ENCODE measurements around the gene FAM89B. TPM values are rescaled to one million over a fixed set of nuclear protein-coding genes. Genes with fewer than 3 reads are reported as not detected.
A peak's percentile ranks its signal among the peaks of the same experiment; 100 is the strongest.

Gene FAM89B
- total RNA-seq, 1 donor from 2014 or later: 104 TPM

- no peak for DNase-seq (ENCODE audit: low spot score in 2 of 2)
- Histone ChIP-seq H3K27me3 (no peaks in the 10 kb centered on the region), H3K4me1 (peaks cover 16 to 18% of the 10 kb centered on the region in 2 donors), H3K36me3 (peaks cover 41 to 42% of the 10 kb centered on the region in 2 donors), H3K27ac (peak overlapping the region; percentile 83 to 95), H3K4me3 (peak overlapping the region; percentile 70 to 90), H3K9me3 (no peaks in the 10 kb centered on the region)
- intact Hi-C loops (cut with DNase I): loop anchor here (1.0 to 5.0 kb wide), 3 partner anchors 14 to 86 kb away; partner anchors contain the start of genes FAM89B and MAP3K11
- no peak for TF ChIP-seq CTCF (IDR thresholded peaks at IDR 0.05)
Measured at GRCh38 chr11:65525546-65526480, 46.5 kb upstream of the FAM89B start.

- intact Hi-C loops (cut with DNase I): loop anchor here (5.0 kb wide), 1 partner anchor 86 kb away; the partner anchor contains the start of gene MAP3K11
- H3K36me3 ChIP-seq: peaks cover 50 to 51% of the 10 kb centered on the region in 2 donors
- peaks cover 16 to 18% of the 10 kb centered on the region in 2 donors for H3K4me1 ChIP-seq
- TF ChIP-seq CTCF (IDR thresholded peaks at IDR 0.05): no peak
- H3K27ac ChIP-seq: peak overlapping the region in 1 of 2 donors; percentile 21
- no peak for DNase-seq (ENCODE audit: low spot score in 2 of 2)
- no peaks in the 10 kb centered on the region for H3K27me3 ChIP-seq
- no peaks in the 10 kb centered on the region for H3K9me3 ChIP-seq
- peak overlapping the region in 1 of 2 donors; percentile 90 for H3K4me3 ChIP-seq
Measured at GRCh38 chr11:65526744-65527143, 45.6 kb upstream of the FAM89B start.

DNA sequence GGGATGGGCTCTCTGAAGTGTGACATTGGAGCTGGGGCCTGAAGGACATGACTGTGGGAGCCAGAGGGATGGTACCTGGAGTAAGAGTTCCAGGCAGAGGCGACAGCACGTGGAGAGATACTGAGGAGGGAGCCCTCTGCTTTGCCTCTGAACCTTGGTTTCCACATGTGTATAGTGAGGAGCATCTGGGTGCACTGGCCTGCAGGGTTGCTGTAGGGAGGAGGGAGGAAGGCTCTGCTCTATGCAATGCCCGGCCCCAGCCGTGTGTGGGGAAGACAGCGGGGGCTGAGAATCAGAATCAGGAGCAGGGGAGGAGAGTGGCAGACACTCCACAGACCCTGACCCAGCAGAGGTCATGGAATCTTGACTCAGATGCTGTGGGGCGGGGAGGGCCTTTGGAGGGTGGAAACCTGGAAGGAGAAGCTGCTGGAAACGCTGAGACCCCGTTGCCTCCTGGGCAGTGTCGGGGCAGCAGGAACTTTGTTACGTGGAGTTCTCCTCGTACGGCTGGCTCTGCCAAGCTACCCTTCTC, 43.5 kb upstream of the FAM89B start:
- TF ChIP-seq CTCF (IDR thresholded peaks at IDR 0.05): no peak
- no peak for DNase-seq (ENCODE audit: low spot score in 2 of 2)
- H3K9me3 ChIP-seq: no peaks in the 10 kb centered on the region
- no peak overlapping the region for H3K27ac ChIP-seq
- intact Hi-C loops (cut with DNase I): loop anchor here (5.0 kb wide), 1 partner anchor 83 kb away; the partner anchor contains the start of gene MAP3K11
- peaks cover 67 to 70% of the 10 kb centered on the region in 2 donors for H3K36me3 ChIP-seq
- H3K27me3 ChIP-seq: no peaks in the 10 kb centered on the region
- peaks cover 16 to 18% of the 10 kb centered on the region in 2 donors for H3K4me1 ChIP-seq
- no peak overlapping the region for H3K4me3 ChIP-seq

DNA sequence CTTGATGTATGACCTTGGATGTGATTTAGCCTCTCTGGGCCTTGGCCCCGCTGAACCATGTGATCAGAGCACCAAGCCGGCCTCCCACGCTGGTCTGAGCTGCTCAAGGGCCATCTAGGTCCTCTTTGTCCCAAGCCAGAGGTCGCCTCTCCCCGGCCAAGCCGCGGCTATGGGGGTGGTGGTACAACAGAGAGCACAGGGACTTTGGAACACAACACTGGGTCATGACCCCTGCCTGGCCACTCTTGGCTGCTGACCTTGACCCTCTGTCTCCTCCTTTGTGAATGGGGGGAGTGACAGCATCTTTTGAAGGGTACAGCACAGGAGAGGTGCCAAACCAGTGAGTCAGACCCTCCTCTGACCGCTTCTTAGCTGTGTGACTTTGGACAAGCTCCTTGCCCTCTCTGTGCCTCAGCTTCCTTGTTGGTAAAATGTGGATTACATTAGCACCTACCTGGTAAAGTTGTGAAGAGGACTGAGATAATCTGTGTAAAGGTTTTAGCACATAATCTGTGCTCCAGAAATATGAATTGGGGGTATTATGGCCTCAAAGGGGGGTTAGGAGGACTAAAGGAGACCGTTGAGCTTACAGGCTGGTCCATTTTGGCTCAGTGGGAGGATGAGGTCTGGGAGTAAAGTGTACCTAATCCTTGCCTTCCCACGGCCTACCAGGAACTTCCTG, 42.7 kb upstream of the FAM89B start:
- intact Hi-C loops (cut with DNase I): loop anchor here (5.0 kb wide), 1 partner anchor 83 kb away; the partner anchor contains the start of gene MAP3K11
- H3K4me1 ChIP-seq: peaks cover 10 to 12% of the 10 kb centered on the region in 2 donors
- no peak for DNase-seq (ENCODE audit: low spot score in 2 of 2)
- H3K27me3 ChIP-seq: no peaks in the 10 kb centered on the region
- peaks cover 67 to 70% of the 10 kb centered on the region in 2 donors for H3K36me3 ChIP-seq
- no peak overlapping the region for H3K27ac ChIP-seq
- no peak for TF ChIP-seq CTCF (IDR thresholded peaks at IDR 0.05)
- H3K4me3 ChIP-seq: no peak overlapping the region
- H3K9me3 ChIP-seq: no peaks in the 10 kb centered on the region

DNA sequence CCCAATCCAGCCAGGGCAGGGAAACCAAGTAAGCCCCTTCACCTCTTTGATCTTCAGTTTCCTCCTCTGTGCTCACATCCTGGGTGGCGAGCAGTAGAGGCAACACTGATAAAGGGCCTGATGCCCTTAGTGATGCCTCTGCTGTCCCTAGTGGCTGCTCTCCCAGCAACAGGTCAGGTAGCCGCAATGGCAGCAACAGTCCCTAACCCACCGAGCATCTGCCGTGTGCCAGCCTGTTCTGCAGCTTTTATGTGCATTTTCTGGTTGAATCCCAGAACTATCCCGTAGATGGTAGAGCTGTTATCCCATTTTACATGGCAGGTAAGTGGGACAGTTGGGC, 42.2 kb upstream of the FAM89B start:
- Histone ChIP-seq H3K36me3 (peaks cover 68 to 71% of the 10 kb centered on the region in 2 donors), H3K4me3 (no peak overlapping the region), H3K27ac (no peak overlapping the region), H3K9me3 (no peaks in the 10 kb centered on the region), H3K27me3 (no peaks in the 10 kb centered on the region), H3K4me1 (peaks cover 10 to 12% of the 10 kb centered on the region in 2 donors)
- no peak for TF ChIP-seq CTCF (IDR thresholded peaks at IDR 0.05)
- no peak for DNase-seq (ENCODE audit: low spot score in 2 of 2)
- intact Hi-C loops (cut with DNase I): no loop called here

All from ascending aorta (tissue), 2 donors.